ENCODE results near the gene FSTL1.
A peak's percentile ranks its signal among the peaks of the same experiment; 100 is the strongest.

DNA sequence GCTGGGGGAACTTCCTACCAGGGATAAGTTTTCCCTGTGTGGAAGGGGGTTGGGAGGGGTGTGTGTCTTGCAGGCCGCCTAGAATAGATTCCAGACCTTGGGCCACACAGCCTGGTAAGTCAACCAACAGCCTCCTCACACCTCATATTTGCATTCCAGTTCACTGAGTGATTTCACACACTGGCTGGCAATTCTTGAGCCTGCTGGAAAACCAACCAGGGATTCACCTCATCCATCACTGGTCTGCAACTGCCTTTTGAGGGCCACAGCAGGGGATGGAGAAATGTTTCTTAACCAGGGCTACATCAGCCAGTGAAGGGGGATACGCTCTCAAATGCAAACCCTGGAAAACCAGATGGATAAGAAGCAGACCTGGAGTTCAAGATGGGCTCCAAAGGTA lies 2.0 kb downstream of the FSTL1 start:
- TF ChIP-seq CTCF (IDR thresholded peaks at IDR 0.05): no peak
- TF ChIP-seq POLR2AphosphoS5 (IDR thresholded peaks at IDR 0.05): peak; percentile 58 to 75
- TF ChIP-seq POLR2A (IDR thresholded peaks at IDR 0.05; ENCODE audit: low read depth): no peak
- TF ChIP-seq EP300 (IDR thresholded peaks at IDR 0.05): no peak
